ENCODE measurements around the gene FRY.

The FRY gene

GRCh38 chr13:32175307-32175706 is 143.7 kb downstream of the FRY start:
- Histone ChIP-seq H3K27ac (ENCODE audit: low read depth, low read length) (no peak overlapping the region), H3K9ac (ENCODE audit: low read length) (no peak overlapping the region), H3K27me3 (ENCODE audit: control insufficient read depth, insufficient read depth, low read length) (no peaks in the 10 kb centered on the region), H3K36me3 (ENCODE audit: control insufficient read depth, insufficient read depth, low read length) (no peaks in the 10 kb centered on the region), H3K4me1 (ENCODE audit: control insufficient read depth, insufficient read depth, low read length) (no peaks in the 10 kb centered on the region), H3K4me3 (ENCODE audit: low read length) (no peak overlapping the region)

- Histone ChIP-seq H3K4me1 (ENCODE audit: control insufficient read depth, insufficient read depth, low read length) (no peaks in the 10 kb centered on the region), H3K27me3 (ENCODE audit: control insufficient read depth, insufficient read depth, low read length) (no peaks in the 10 kb centered on the region), H3K4me3 (ENCODE audit: low read length) (no peak overlapping the region), H3K27ac (ENCODE audit: low read depth, low read length) (no peak overlapping the region), H3K36me3 (ENCODE audit: control insufficient read depth, insufficient read depth, low read length) (no peaks in the 10 kb centered on the region), H3K9ac (ENCODE audit: low read length) (no peak overlapping the region)
Observed at GRCh38 chr13:32175943-32176342, 144.4 kb downstream of the FRY start.

- Histone ChIP-seq H3K36me3 (ENCODE audit: control insufficient read depth, insufficient read depth, low read length) (no peaks in the 10 kb centered on the region), H3K4me3 (ENCODE audit: low read length) (no peak overlapping the region), H3K27me3 (ENCODE audit: control insufficient read depth, insufficient read depth, low read length) (no peaks in the 10 kb centered on the region), H3K9ac (ENCODE audit: low read length) (no peak overlapping the region), H3K27ac (ENCODE audit: low read depth, low read length) (no peak overlapping the region), H3K4me1 (ENCODE audit: control insufficient read depth, insufficient read depth, low read length) (no peaks in the 10 kb centered on the region)
Observed at GRCh38 chr13:32176696-32177095, 145.1 kb downstream of the FRY start.

GRCh38 chr13:32178763-32179162 is 147.2 kb downstream of the FRY start:
- no peaks in the 10 kb centered on the region for H3K27me3 ChIP-seq (ENCODE audit: control insufficient read depth, insufficient read depth, low read length)
- no peaks in the 10 kb centered on the region for H3K36me3 ChIP-seq (ENCODE audit: control insufficient read depth, insufficient read depth, low read length)
- H3K27ac ChIP-seq (ENCODE audit: low read depth, low read length), result no peak overlapping the region
- no peak overlapping the region for H3K4me3 ChIP-seq (ENCODE audit: low read length)
- H3K4me1 ChIP-seq (ENCODE audit: control insufficient read depth, insufficient read depth, low read length), result no peaks in the 10 kb centered on the region
- H3K9ac ChIP-seq (ENCODE audit: low read length), result no peak overlapping the region

GRCh38 chr13:32179708-32180107 is 148.1 kb downstream of the FRY start:
- Histone ChIP-seq H3K9ac (ENCODE audit: low read length) (no peak overlapping the region), H3K27ac (ENCODE audit: low read depth, low read length) (no peak overlapping the region), H3K4me1 (ENCODE audit: control insufficient read depth, insufficient read depth, low read length) (no peaks in the 10 kb centered on the region), H3K36me3 (ENCODE audit: control insufficient read depth, insufficient read depth, low read length) (no peaks in the 10 kb centered on the region), H3K27me3 (ENCODE audit: control insufficient read depth, insufficient read depth, low read length) (no peaks in the 10 kb centered on the region), H3K4me3 (ENCODE audit: low read length) (no peak overlapping the region)

- no peak overlapping the region for H3K9ac ChIP-seq (ENCODE audit: low read length)
- H3K4me1 ChIP-seq (ENCODE audit: control insufficient read depth, insufficient read depth, low read length), result no peaks in the 10 kb centered on the region
- H3K4me3 ChIP-seq (ENCODE audit: low read length), result no peak overlapping the region
- no peaks in the 10 kb centered on the region for H3K36me3 ChIP-seq (ENCODE audit: control insufficient read depth, insufficient read depth, low read length)
- H3K27ac ChIP-seq (ENCODE audit: low read depth, low read length), result no peak overlapping the region
- no peaks in the 10 kb centered on the region for H3K27me3 ChIP-seq (ENCODE audit: control insufficient read depth, insufficient read depth, low read length)
Observed at GRCh38 chr13:32187651-32188050, 156.1 kb downstream of the FRY start.

GRCh38 chr13:32191452-32191998 is 160.0 kb downstream of the FRY start:
- H3K36me3 ChIP-seq (ENCODE audit: control insufficient read depth, insufficient read depth, low read length), result no peaks in the 10 kb centered on the region
- H3K4me3 ChIP-seq (ENCODE audit: low read length), result no peak overlapping the region
- H3K9ac ChIP-seq (ENCODE audit: low read length), result no peak overlapping the region
- no peaks in the 10 kb centered on the region for H3K27me3 ChIP-seq (ENCODE audit: control insufficient read depth, insufficient read depth, low read length)
- no peaks in the 10 kb centered on the region for H3K4me1 ChIP-seq (ENCODE audit: control insufficient read depth, insufficient read depth, low read length)
- no peak overlapping the region for H3K27ac ChIP-seq (ENCODE audit: low read depth, low read length)

- Histone ChIP-seq H3K27ac (ENCODE audit: low read depth, low read length) (no peak overlapping the region), H3K4me3 (ENCODE audit: low read length) (no peak overlapping the region), H3K9ac (ENCODE audit: low read length) (no peak overlapping the region), H3K36me3 (ENCODE audit: control insufficient read depth, insufficient read depth, low read length) (no peaks in the 10 kb centered on the region), H3K27me3 (ENCODE audit: control insufficient read depth, insufficient read depth, low read length) (no peaks in the 10 kb centered on the region), H3K4me1 (ENCODE audit: control insufficient read depth, insufficient read depth, low read length) (no peaks in the 10 kb centered on the region)
Observed at GRCh38 chr13:32195713-32196112, 164.1 kb downstream of the FRY start.

GRCh38 chr13:32199168-32199567 is 167.6 kb downstream of the FRY start:
- H3K27ac ChIP-seq (ENCODE audit: low read depth, low read length), result no peak overlapping the region
- no peaks in the 10 kb centered on the region for H3K27me3 ChIP-seq (ENCODE audit: control insufficient read depth, insufficient read depth, low read length)
- no peak overlapping the region for H3K4me3 ChIP-seq (ENCODE audit: low read length)
- H3K9ac ChIP-seq (ENCODE audit: low read length), result no peak overlapping the region
- no peaks in the 10 kb centered on the region for H3K36me3 ChIP-seq (ENCODE audit: control insufficient read depth, insufficient read depth, low read length)
- no peaks in the 10 kb centered on the region for H3K4me1 ChIP-seq (ENCODE audit: control insufficient read depth, insufficient read depth, low read length)

GRCh38 chr13:32200741-32201140 is 169.2 kb downstream of the FRY start:
- H3K36me3 ChIP-seq (ENCODE audit: control insufficient read depth, insufficient read depth, low read length), result no peaks in the 10 kb centered on the region
- H3K4me1 ChIP-seq (ENCODE audit: control insufficient read depth, insufficient read depth, low read length), result no peaks in the 10 kb centered on the region
- no peak overlapping the region for H3K4me3 ChIP-seq (ENCODE audit: low read length)
- H3K27me3 ChIP-seq (ENCODE audit: control insufficient read depth, insufficient read depth, low read length), result no peaks in the 10 kb centered on the region
- no peak overlapping the region for H3K27ac ChIP-seq (ENCODE audit: low read depth, low read length)
- no peak overlapping the region for H3K9ac ChIP-seq (ENCODE audit: low read length)

GRCh38 chr13:32201809-32202208 is 170.2 kb downstream of the FRY start:
- Histone ChIP-seq H3K27me3 (ENCODE audit: control insufficient read depth, insufficient read depth, low read length) (no peaks in the 10 kb centered on the region), H3K36me3 (ENCODE audit: control insufficient read depth, insufficient read depth, low read length) (no peaks in the 10 kb centered on the region), H3K27ac (ENCODE audit: low read depth, low read length) (no peak overlapping the region), H3K4me3 (ENCODE audit: low read length) (no peak overlapping the region), H3K4me1 (ENCODE audit: control insufficient read depth, insufficient read depth, low read length) (no peaks in the 10 kb centered on the region), H3K9ac (ENCODE audit: low read length) (no peak overlapping the region)

- Histone ChIP-seq H3K27ac (ENCODE audit: low read depth, low read length) (no peak overlapping the region), H3K36me3 (ENCODE audit: control insufficient read depth, insufficient read depth, low read length) (no peaks in the 10 kb centered on the region)
Observed at GRCh38 chr13:32202268-32202667, 170.7 kb downstream of the FRY start.

GRCh38 chr13:32203221-32203620 is 171.6 kb downstream of the FRY start:
- H3K27me3 ChIP-seq (ENCODE audit: control insufficient read depth, insufficient read depth, low read length), result no peaks in the 10 kb centered on the region
- H3K36me3 ChIP-seq (ENCODE audit: control insufficient read depth, insufficient read depth, low read length), result no peaks in the 10 kb centered on the region
- no peak overlapping the region for H3K4me3 ChIP-seq (ENCODE audit: low read length)
- H3K9ac ChIP-seq (ENCODE audit: low read length), result no peak overlapping the region
- H3K27ac ChIP-seq (ENCODE audit: low read depth, low read length), result no peak overlapping the region
- no peaks in the 10 kb centered on the region for H3K4me1 ChIP-seq (ENCODE audit: control insufficient read depth, insufficient read depth, low read length)

More at GRCh38 chr13:32202268-32202667, 170.7 kb downstream of the FRY start:
- Histone ChIP-seq H3K4me3 (ENCODE audit: low read length) (no peak overlapping the region), H3K4me1 (ENCODE audit: control insufficient read depth, insufficient read depth, low read length) (no peaks in the 10 kb centered on the region), H3K27me3 (ENCODE audit: control insufficient read depth, insufficient read depth, low read length) (no peaks in the 10 kb centered on the region), H3K9ac (ENCODE audit: low read length) (no peak overlapping the region)

Measured in rectal smooth muscle tissue (tissue), 1 donor.